ENCODE data around the gene UBE2O.

UBE2O gene

DNA sequence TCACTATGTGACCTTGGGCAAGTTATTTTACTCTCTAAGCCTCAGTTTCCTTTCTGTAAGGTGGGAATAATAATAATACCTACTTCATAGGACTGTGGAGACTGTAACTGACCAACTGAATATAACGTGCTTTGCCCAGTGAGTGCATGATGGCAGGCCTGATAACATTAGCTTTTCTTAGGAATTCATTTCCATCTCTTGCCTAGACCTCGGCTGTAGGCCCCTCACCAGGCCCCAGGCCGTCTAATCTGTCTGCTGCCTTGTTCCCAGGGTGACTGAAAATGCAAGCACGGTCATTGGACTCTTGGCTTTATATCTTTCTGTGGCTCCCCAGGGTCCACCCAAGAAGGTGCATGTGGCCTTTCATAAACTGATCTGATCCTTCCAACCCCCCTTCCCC lies 6.7 kb upstream of the UBE2O start:
- Histone ChIP-seq H3K4ac (ENCODE audit: low read length) (no peak overlapping the region), H2AFZ (ENCODE audit: low read length) (peak overlapping the region; percentile 16), H3K27me3 (ENCODE audit: control insufficient read depth in 3 of 3, insufficient read depth in 3 of 3, low read depth in 1 of 3, low read length in 3 of 3) (peaks cover 0 to 20% (median 0%) of the 10 kb centered on the region in 3 experiments), H3K27ac (replicated peaks; ENCODE audit: low read length) (no peak overlapping the region), H4K8ac (ENCODE audit: low read depth, low read length) (no peak overlapping the region), H3K9ac (ENCODE audit: low read depth, low read length, poor library complexity) (no peak overlapping the region), H3K4me1 (ENCODE audit: control insufficient read depth in 2 of 2, insufficient read depth in 1 of 2, low read depth in 1 of 2, low read length in 2 of 2) (no peaks in the 10 kb centered on the region), H4K91ac (ENCODE audit: low read depth, low read length, poor library complexity) (no peak overlapping the region), H3K36me3 (replicated peaks in 1 of 2; ENCODE audit: control insufficient read depth in 2 of 2, insufficient read depth in 2 of 2, low read length in 2 of 2) (no peaks in the 10 kb centered on the region), H3K79me1 (ENCODE audit: low read depth, low read length) (no peaks in the 10 kb centered on the region), H3K9me3 (replicated peaks in 1 of 2; ENCODE audit: control insufficient read depth in 2 of 2, insufficient read depth in 1 of 2, low read depth in 1 of 2, low read length in 2 of 2) (no peaks in the 10 kb centered on the region), H3K18ac (ENCODE audit: low read length) (no peak overlapping the region), H3K23ac (ENCODE audit: low read depth, low read length, poor library complexity) (no peak overlapping the region), H3K4me3 (ENCODE audit: low read length in 2 of 2) (no peak overlapping the region), H2BK120ac (ENCODE audit: low read depth, low read length) (no peak overlapping the region), H2BK15ac (ENCODE audit: low read length) (no peak overlapping the region), H2AK5ac (ENCODE audit: low read depth, low read length) (no peak overlapping the region), H3K14ac (ENCODE audit: low read length) (no peak overlapping the region), H2BK12ac (ENCODE audit: low read length) (no peak overlapping the region), H3K4me2 (ENCODE audit: insufficient read depth, low read length, poor library complexity, severe bottlenecking) (no peak overlapping the region), H2BK5ac (ENCODE audit: low read length) (no peak overlapping the region)
- no peak for DNase-seq (ENCODE audit: low spot score)
- WGBS, 2 donors (ENCODE audit: extremely low coverage in 2 of 2, insufficient read length in 2 of 2, insufficient replicate concordance in 1 of 2): no CpG with 5 or more reads among the region's 4 CpGs

DNA sequence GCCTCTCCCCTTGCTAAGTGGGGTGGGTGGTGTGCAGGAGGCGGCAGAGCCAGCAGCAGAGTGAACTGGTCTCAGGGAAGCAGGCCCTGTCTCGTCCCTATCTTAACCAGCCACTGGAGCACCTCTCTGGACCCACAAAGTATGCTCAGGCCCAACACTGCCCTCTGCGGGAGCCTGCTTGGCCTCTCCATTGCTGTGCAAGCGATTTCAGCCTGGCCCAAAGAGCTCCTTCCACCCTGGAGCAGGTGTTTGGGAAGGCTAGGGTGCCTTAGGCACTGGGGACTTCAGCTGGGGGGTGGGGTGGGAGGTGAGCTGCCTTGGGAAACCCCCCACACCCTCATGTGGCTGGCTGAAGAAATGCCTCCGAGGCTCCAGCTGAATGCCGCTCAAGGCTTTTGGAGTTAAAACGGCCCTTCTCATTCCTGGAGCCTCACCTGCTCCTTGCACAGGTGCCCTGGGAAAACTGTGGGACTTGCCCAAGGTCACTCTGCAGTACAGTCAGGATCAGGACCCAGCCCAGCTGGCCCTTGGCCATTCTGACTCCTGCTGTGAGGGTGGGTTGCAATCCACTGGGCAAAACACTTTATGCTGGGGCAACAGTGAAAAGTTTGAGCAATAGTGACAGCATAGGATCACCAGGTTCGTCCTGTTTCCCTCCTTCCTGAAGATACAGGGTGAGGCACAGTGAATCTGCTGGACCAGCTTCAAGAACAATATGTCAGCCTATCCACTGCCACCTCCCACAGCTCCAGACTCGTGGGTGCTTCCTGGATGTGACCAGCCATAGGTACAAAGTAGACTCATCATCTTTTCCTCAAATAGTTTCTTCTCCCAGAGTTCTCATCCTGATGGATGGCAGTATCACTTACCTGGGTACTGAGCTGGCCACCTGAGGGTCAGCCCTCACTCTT lies 5.9 kb upstream of the UBE2O start:
- peaks cover 0 to 20% (median 0%) of the 10 kb centered on the region in 3 experiments for H3K27me3 ChIP-seq (ENCODE audit: control insufficient read depth in 3 of 3, insufficient read depth in 3 of 3, low read depth in 1 of 3, low read length in 3 of 3)
- no peak for DNase-seq (ENCODE audit: low spot score)
- H2BK5ac ChIP-seq (ENCODE audit: low read length): no peak overlapping the region
- no CpG with 5 or more reads among the region's 9 CpGs for WGBS, 2 donors (ENCODE audit: extremely low coverage in 2 of 2, insufficient read length in 2 of 2, insufficient replicate concordance in 1 of 2)
- H3K14ac ChIP-seq (ENCODE audit: low read length): no peak overlapping the region
- H3K4ac ChIP-seq (ENCODE audit: low read length): no peak overlapping the region
- H2AFZ ChIP-seq (ENCODE audit: low read length): peak overlapping the region; percentile 44
- no peak overlapping the region for H2BK15ac ChIP-seq (ENCODE audit: low read length)
- H3K9me3 ChIP-seq (replicated peaks in 1 of 2; ENCODE audit: control insufficient read depth in 2 of 2, insufficient read depth in 1 of 2, low read depth in 1 of 2, low read length in 2 of 2): no peaks in the 10 kb centered on the region
- H2BK12ac ChIP-seq (ENCODE audit: low read length): no peak overlapping the region
- H3K36me3 ChIP-seq (replicated peaks in 1 of 2; ENCODE audit: control insufficient read depth in 2 of 2, insufficient read depth in 2 of 2, low read length in 2 of 2): no peaks in the 10 kb centered on the region
- peak overlapping the region; percentile 22 for H3K18ac ChIP-seq (ENCODE audit: low read length)
- H3K79me1 ChIP-seq (ENCODE audit: low read depth, low read length): no peaks in the 10 kb centered on the region
- no peak overlapping the region for H3K4me2 ChIP-seq (ENCODE audit: insufficient read depth, low read length, poor library complexity, severe bottlenecking)
- H3K4me1 ChIP-seq (ENCODE audit: control insufficient read depth in 2 of 2, insufficient read depth in 1 of 2, low read depth in 1 of 2, low read length in 2 of 2): no peaks in the 10 kb centered on the region
- H2AK5ac ChIP-seq (ENCODE audit: low read depth, low read length): no peak overlapping the region
- H3K9ac ChIP-seq (ENCODE audit: low read depth, low read length, poor library complexity): no peak overlapping the region
- H3K4me3 ChIP-seq (ENCODE audit: low read length in 2 of 2): no peak overlapping the region
- no peak overlapping the region for H4K91ac ChIP-seq (ENCODE audit: low read depth, low read length, poor library complexity)
- H3K23ac ChIP-seq (ENCODE audit: low read depth, low read length, poor library complexity): peak overlapping the region; percentile 22
- no peak overlapping the region for H3K27ac ChIP-seq (replicated peaks; ENCODE audit: low read length)
- no peak overlapping the region for H2BK120ac ChIP-seq (ENCODE audit: low read depth, low read length)
- no peak overlapping the region for H4K8ac ChIP-seq (ENCODE audit: low read depth, low read length)

DNA sequence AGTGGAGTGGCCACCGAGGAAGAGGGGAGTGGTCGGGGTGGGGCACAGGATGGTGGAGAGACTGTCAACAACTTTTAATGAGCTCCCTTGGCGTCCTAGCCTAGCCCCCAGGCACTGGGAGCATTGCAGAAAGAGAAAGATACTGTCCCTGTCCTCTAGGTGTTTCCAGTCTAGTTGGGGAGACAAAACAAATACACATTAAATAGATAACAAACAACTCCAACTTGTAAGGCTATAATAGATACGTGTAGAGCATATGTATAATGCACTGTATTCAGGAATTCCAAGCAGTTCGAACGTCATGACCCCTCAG lies 435 bp upstream of the UBE2O start:
- H2AK5ac ChIP-seq (ENCODE audit: low read depth, low read length): no peak overlapping the region
- no peaks in the 10 kb centered on the region for H3K27me3 ChIP-seq (ENCODE audit: control insufficient read depth in 3 of 3, insufficient read depth in 3 of 3, low read depth in 1 of 3, low read length in 3 of 3)
- H2BK5ac ChIP-seq (ENCODE audit: low read length): peak overlapping the region; percentile 26
- H3K4me3 ChIP-seq (ENCODE audit: low read length in 2 of 2): peak overlapping the region in 1 of 2 donors; percentile 91
- H3K9ac ChIP-seq (ENCODE audit: low read depth, low read length, poor library complexity): no peak overlapping the region
- H2BK120ac ChIP-seq (ENCODE audit: low read depth, low read length): no peak overlapping the region
- no peak overlapping the region for H3K4me2 ChIP-seq (ENCODE audit: insufficient read depth, low read length, poor library complexity, severe bottlenecking)
- WGBS, 2 donors (ENCODE audit: extremely low coverage in 2 of 2, insufficient read length in 2 of 2, insufficient replicate concordance in 1 of 2): no CpG with 5 or more reads among the region's 6 CpGs
- no peak overlapping the region for H3K4ac ChIP-seq (ENCODE audit: low read length)
- peaks cover 5 to 13% of the 10 kb centered on the region in 2 donors for H3K4me1 ChIP-seq (ENCODE audit: control insufficient read depth in 2 of 2, insufficient read depth in 1 of 2, low read depth in 1 of 2, low read length in 2 of 2)
- peak overlapping the region; percentile 94 for H2AFZ ChIP-seq (ENCODE audit: low read length)
- H3K36me3 ChIP-seq (replicated peaks in 1 of 2; ENCODE audit: control insufficient read depth in 2 of 2, insufficient read depth in 2 of 2, low read length in 2 of 2): no peaks in the 10 kb centered on the region
- H2BK12ac ChIP-seq (ENCODE audit: low read length): no peak overlapping the region
- no peak for DNase-seq (ENCODE audit: low spot score)
- no peak overlapping the region for H4K8ac ChIP-seq (ENCODE audit: low read depth, low read length)
- no peaks in the 10 kb centered on the region for H3K9me3 ChIP-seq (replicated peaks in 1 of 2; ENCODE audit: control insufficient read depth in 2 of 2, insufficient read depth in 1 of 2, low read depth in 1 of 2, low read length in 2 of 2)
- no peak overlapping the region for H3K14ac ChIP-seq (ENCODE audit: low read length)
- H2BK15ac ChIP-seq (ENCODE audit: low read length): no peak overlapping the region
- no peak overlapping the region for H4K91ac ChIP-seq (ENCODE audit: low read depth, low read length, poor library complexity)
- no peak overlapping the region for H3K27ac ChIP-seq (replicated peaks; ENCODE audit: low read length)
- no peak overlapping the region for H3K18ac ChIP-seq (ENCODE audit: low read length)
- H3K79me1 ChIP-seq (ENCODE audit: low read depth, low read length): peaks cover 6% of the 10 kb centered on the region
- H3K23ac ChIP-seq (ENCODE audit: low read depth, low read length, poor library complexity): no peak overlapping the region

DNA sequence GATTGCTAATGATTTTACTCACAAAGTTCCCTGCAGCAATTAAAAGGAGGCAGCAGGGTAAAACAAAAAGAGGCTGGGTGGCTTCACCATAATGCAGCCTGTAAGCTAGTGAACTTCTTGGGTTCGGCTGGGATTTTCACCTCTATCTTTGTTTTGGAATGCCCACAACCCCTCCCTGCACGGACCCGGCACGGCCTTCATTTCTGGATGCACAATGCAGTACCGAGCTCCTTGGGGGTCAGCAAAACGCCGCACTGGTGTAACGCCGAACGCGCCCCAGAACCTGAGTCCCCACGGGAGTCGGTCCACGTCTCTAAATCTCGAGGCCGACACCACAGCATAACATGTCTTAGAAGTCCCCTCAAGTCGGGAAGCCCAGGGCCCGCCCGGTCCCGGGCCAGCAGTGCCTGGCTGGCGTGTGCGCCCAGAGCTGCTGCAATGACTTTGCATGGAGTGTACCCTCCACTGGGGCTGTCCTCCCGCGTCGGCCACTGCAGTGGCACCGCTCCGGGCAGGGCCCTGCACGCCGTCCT lies 759 bp downstream of the UBE2O start:
- H3K18ac ChIP-seq (ENCODE audit: low read length): peak overlapping the region; percentile 95
- H2BK12ac ChIP-seq (ENCODE audit: low read length): no peak overlapping the region
- H3K36me3 ChIP-seq (replicated peaks in 1 of 2; ENCODE audit: control insufficient read depth in 2 of 2, insufficient read depth in 2 of 2, low read length in 2 of 2): no peaks in the 10 kb centered on the region
- peak overlapping the region; percentile 85 for H3K4me2 ChIP-seq (ENCODE audit: insufficient read depth, low read length, poor library complexity, severe bottlenecking)
- peak overlapping the region; percentile 99 for H3K9ac ChIP-seq (ENCODE audit: low read depth, low read length, poor library complexity)
- no peak for DNase-seq (ENCODE audit: low spot score)
- H3K23ac ChIP-seq (ENCODE audit: low read depth, low read length, poor library complexity): peak overlapping the region; percentile 92
- peak overlapping the region; percentile 48 for H3K4ac ChIP-seq (ENCODE audit: low read length)
- peak overlapping the region; percentile 26 for H2BK5ac ChIP-seq (ENCODE audit: low read length)
- H2AK5ac ChIP-seq (ENCODE audit: low read depth, low read length): peak overlapping the region; percentile 89
- WGBS, 2 donors (ENCODE audit: extremely low coverage in 2 of 2, insufficient read length in 2 of 2, insufficient replicate concordance in 1 of 2): no CpG with 5 or more reads among the region's 29 CpGs
- H2BK15ac ChIP-seq (ENCODE audit: low read length): peak overlapping the region; percentile 63
- peak overlapping the region; percentile 7 for H4K8ac ChIP-seq (ENCODE audit: low read depth, low read length)
- H2AFZ ChIP-seq (ENCODE audit: low read length): peak overlapping the region; percentile 94
- no peak overlapping the region for H3K14ac ChIP-seq (ENCODE audit: low read length)
- no peak overlapping the region for H3K27ac ChIP-seq (replicated peaks; ENCODE audit: low read length)
- no peak overlapping the region for H2BK120ac ChIP-seq (ENCODE audit: low read depth, low read length)
- H4K91ac ChIP-seq (ENCODE audit: low read depth, low read length, poor library complexity): no peak overlapping the region
- peak overlapping the region; percentile 91 to 99 for H3K4me3 ChIP-seq (ENCODE audit: low read length in 2 of 2)
- H3K27me3 ChIP-seq (ENCODE audit: control insufficient read depth in 3 of 3, insufficient read depth in 3 of 3, low read depth in 1 of 3, low read length in 3 of 3): no peaks in the 10 kb centered on the region
- H3K79me1 ChIP-seq (ENCODE audit: low read depth, low read length): peaks cover 10% of the 10 kb centered on the region
- H3K4me1 ChIP-seq (ENCODE audit: control insufficient read depth in 2 of 2, insufficient read depth in 1 of 2, low read depth in 1 of 2, low read length in 2 of 2): peaks cover 5 to 13% of the 10 kb centered on the region in 2 donors
- no peaks in the 10 kb centered on the region for H3K9me3 ChIP-seq (replicated peaks in 1 of 2; ENCODE audit: control insufficient read depth in 2 of 2, insufficient read depth in 1 of 2, low read depth in 1 of 2, low read length in 2 of 2)

All from neuronal stem cell (in vitro differentiated cells).